Osteoblast (primary cell): ENCODE data around the gene LRRN3. TPM values are rescaled to one million over a fixed set of nuclear protein-coding genes. Genes with fewer than 3 reads are reported as not detected.

ENCODE experiments used
- DNase-seq: peaks from one replicate; pipeline ENCODE4 v3.0.0; 2011; ENCODE audit warnings: low spot score, mixed read lengths; ENCODE audit not compliant: insufficient read length; ENCODE audit errors: missing footprints
- H2AFZ ChIP-seq: 2 replicates; pipeline ENCODE4 v1.6.0; 2011; ENCODE audit warnings: mild to moderate bottlenecking, low read length
- H3K27ac ChIP-seq: 2 replicates; pipeline ENCODE4 v1.5.1; 2011; ENCODE audit warnings: mild to moderate bottlenecking, low read depth, low read length, moderate library complexity
- H3K27me3 ChIP-seq: 2 replicates; pipeline ENCODE4 v1.6.0; 2012; ENCODE audit warnings: mild to moderate bottlenecking, control low read depth, inconsistent platforms, low read length, moderate library complexity; ENCODE audit not compliant: insufficient read depth
- H3K36me3 ChIP-seq: 2 replicates; pipeline ENCODE4 v1.5.1; 2011; ENCODE audit warnings: mild to moderate bottlenecking, low read length, control low read depth, moderate library complexity; ENCODE audit not compliant: insufficient read depth
- H3K4me1 ChIP-seq: 2 replicates; pipeline ENCODE4 v1.5.1; 2011; ENCODE audit warnings: mild to moderate bottlenecking, low read length, control low read depth, moderate library complexity; ENCODE audit not compliant: insufficient read depth
- H3K4me2 ChIP-seq: 2 replicates; pipeline ENCODE4 v1.6.0; 2011; ENCODE audit warnings: mild to moderate bottlenecking, low read length; ENCODE audit not compliant: insufficient read depth
- H3K4me3 ChIP-seq: fragments of 200-600 bp; sonication (generic); 3 replicates; pipeline ENCODE4 v1.5.1; 2012; ENCODE audit warnings: mild to moderate bottlenecking, low read length, inconsistent platforms; ENCODE audit not compliant: insufficient read depth
- H3K79me2 ChIP-seq: 2 replicates; pipeline ENCODE4 v1.6.0; 2012; ENCODE audit warnings: mild to moderate bottlenecking, low read length, control low read depth, inconsistent platforms; ENCODE audit not compliant: insufficient read depth
- H3K9me3 ChIP-seq: 2 replicates; pipeline ENCODE4 v1.5.1; 2011; ENCODE audit warnings: low read depth, low read length, control low read depth
- H4K20me1 ChIP-seq: 2 replicates; pipeline ENCODE4 v1.6.0; 2012; ENCODE audit warnings: mild to moderate bottlenecking, low read length, control low read depth; ENCODE audit not compliant: insufficient read depth
- CTCF ChIP-seq: IDR thresholded peaks from 2 replicates; pipeline ENCODE4 v1.5.1; 2011; ENCODE audit warnings: mild to moderate bottlenecking, low read depth, low read length, moderate library complexity; ENCODE audit errors: extremely low read depth
- total RNA-seq: library from RNA; depleted of rRNA; stranded (reverse); fragments of >200 nt; gene quantifications from 2 replicates; pipeline ENCODE4 v1.2.3, GENCODE V29; 2012

Gene LRRN3
- total RNA-seq, 1 donor = 2.2 TPM

DNA sequence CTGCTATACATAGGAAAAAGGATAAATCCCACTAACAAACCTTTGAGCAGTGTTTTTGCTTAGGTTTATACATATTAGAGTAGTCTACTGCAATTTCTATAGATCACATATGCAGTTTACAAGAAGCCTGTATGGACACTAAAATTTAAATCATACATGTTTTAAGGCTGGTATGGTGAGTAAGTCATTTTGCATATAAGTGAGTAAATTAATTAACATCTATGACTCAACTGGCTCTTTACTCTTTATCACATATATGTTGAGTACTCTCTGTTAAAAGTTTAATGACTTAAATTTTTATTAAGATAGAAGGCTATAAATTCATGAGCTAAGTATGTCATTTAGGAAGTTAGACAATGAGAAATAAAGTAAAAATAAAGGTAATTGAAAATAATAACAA is 69.4 kb downstream of the LRRN3 start:
- H2AFZ ChIP-seq = no peak overlapping the region
- no peaks in the 10 kb centered on the region for H4K20me1 ChIP-seq
- H3K4me1 ChIP-seq = peaks cover 12% of the 10 kb centered on the region
- TF ChIP-seq CTCF = no peak
- no peaks in the 10 kb centered on the region for H3K36me3 ChIP-seq
- no peak overlapping the region for H3K4me3 ChIP-seq
- H3K79me2 ChIP-seq = no peaks in the 10 kb centered on the region
- no peak overlapping the region for H3K4me2 ChIP-seq
- DNase-seq = no peak
- H3K9me3 ChIP-seq = no peaks in the 10 kb centered on the region
- no peak overlapping the region for H3K27ac ChIP-seq
- H3K27me3 ChIP-seq = no peaks in the 10 kb centered on the region

GRCh38 chr7:111162692-111163091 is 71.8 kb downstream of the LRRN3 start:
- Histone ChIP-seq H3K79me2 (no peaks in the 10 kb centered on the region), H4K20me1 (no peaks in the 10 kb centered on the region), H3K4me1 (peaks cover 12% of the 10 kb centered on the region), H2AFZ (no peak overlapping the region), H3K27me3 (no peaks in the 10 kb centered on the region), H3K27ac (no peak overlapping the region), H3K4me3 (no peak overlapping the region), H3K9me3 (no peaks in the 10 kb centered on the region), H3K4me2 (no peak overlapping the region), H3K36me3 (no peaks in the 10 kb centered on the region)
- DNase-seq = no peak
- no peak for TF ChIP-seq CTCF

- H3K27ac ChIP-seq = no peak overlapping the region
- H3K4me3 ChIP-seq = no peak overlapping the region
- no peak overlapping the region for H2AFZ ChIP-seq
- TF ChIP-seq CTCF = no peak
- peaks cover 12% of the 10 kb centered on the region for H3K4me1 ChIP-seq
- no peaks in the 10 kb centered on the region for H3K79me2 ChIP-seq
- H4K20me1 ChIP-seq = no peaks in the 10 kb centered on the region
- no peak for DNase-seq
- H3K27me3 ChIP-seq = no peaks in the 10 kb centered on the region
- H3K9me3 ChIP-seq = no peaks in the 10 kb centered on the region
- H3K36me3 ChIP-seq = no peaks in the 10 kb centered on the region
- H3K4me2 ChIP-seq = no peak overlapping the region
Observed at GRCh38 chr7:111164442-111164841, 73.5 kb downstream of the LRRN3 start.

DNA sequence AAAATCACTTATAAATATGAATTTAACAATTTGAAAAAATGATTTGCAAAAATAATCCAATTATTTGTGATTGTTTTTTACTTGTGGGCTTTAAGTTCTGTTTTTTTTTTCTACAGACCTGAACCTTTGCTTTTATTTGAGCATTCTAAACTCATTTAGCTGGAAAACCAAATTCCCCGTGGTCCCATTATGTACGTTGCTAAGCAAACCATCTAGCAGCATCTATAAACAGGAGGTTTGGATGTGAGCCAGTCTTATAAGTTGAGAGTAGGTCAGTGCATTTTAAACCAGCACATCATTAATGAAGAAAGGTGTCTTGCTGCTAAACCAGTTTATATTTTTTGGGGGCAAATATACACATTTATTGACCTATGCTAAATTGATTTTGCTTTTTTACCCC is 77.3 kb downstream of the LRRN3 start:
- TF ChIP-seq CTCF = no peak
- Histone ChIP-seq H3K27ac (no peak overlapping the region), H3K36me3 (no peaks in the 10 kb centered on the region), H3K9me3 (no peaks in the 10 kb centered on the region), H3K4me2 (no peak overlapping the region), H3K4me1 (no peaks in the 10 kb centered on the region), H3K79me2 (no peaks in the 10 kb centered on the region), H2AFZ (no peak overlapping the region), H4K20me1 (no peaks in the 10 kb centered on the region), H3K4me3 (no peak overlapping the region), H3K27me3 (no peaks in the 10 kb centered on the region)
- DNase-seq = no peak
